IMR-90 (cell line): ENCODE data around the gene DYNLRB1. TPM values are rescaled to one million over a fixed set of nuclear protein-coding genes. Genes with fewer than 3 reads are reported as not detected.

Experiments
- ATAC-seq: fragments of 200-7000 bp; cut with Tn5 transposase; 2 replicates; pipeline ENCODE4 v1.9.1; 2020; ENCODE audit warnings: low read depth, mild to moderate bottlenecking, moderate library complexity
- BruUV-seq: library from RNA; stranded (reverse); fragments of 400-500 nt; replicated peaks from 2 replicates; lab custom pipeline; 2021; lab: Mats Ljungman, UMichigan
- CTCF ChIA-PET: fragments of 300-600 bp; formaldehyde crosslinking; extraction: SDS; loops from one replicate; lab custom pipeline; 2021; ENCODE audit warnings: antibody characterized with exemption; lab: Yijun Ruan, JAX
- POLR2A ChIA-PET: fragments of 300-600 bp; sonication (Branson Sonifier 250); formaldehyde crosslinking; loops from one replicate; lab custom pipeline; 2022; ENCODE audit warnings: antibody characterized with exemption; ENCODE audit not compliant: unreplicated experiment; lab: Charles Lee
- DNase-seq: peaks from one replicate; pipeline ENCODE4 v3.0.0; 2013
- H2AFZ ChIP-seq: replicated peaks from 2 replicates; pipeline ENCODE3; 2013; ENCODE audit warnings: low read length, mild to moderate bottlenecking; ENCODE audit not compliant: poor library complexity
- H2AK5ac ChIP-seq: 2 replicates; pipeline ENCODE4 v1.6.1; 2013; ENCODE audit warnings: low read depth, low read length, inconsistent platforms
- H2AK9ac ChIP-seq: replicated peaks from 2 replicates; pipeline ENCODE3; 2013; ENCODE audit warnings: mild to moderate bottlenecking, low read depth, low read length, moderate library complexity; ENCODE audit not compliant: poor library complexity
- H2BK120ac ChIP-seq: 2 replicates; pipeline ENCODE4 v1.6.1; 2013; ENCODE audit warnings: low read depth, low read length, inconsistent platforms
- H2BK15ac ChIP-seq: 3 replicates; pipeline ENCODE4 v1.6.1; 2013; ENCODE audit warnings: low read depth, low read length, inconsistent platforms
- H2BK20ac ChIP-seq: 2 replicates; pipeline ENCODE4 v1.6.1; 2013; ENCODE audit warnings: low read depth, mild to moderate bottlenecking, inconsistent platforms, low read length, moderate library complexity
- H2BK5ac ChIP-seq: 2 replicates; pipeline ENCODE4 v1.6.1; 2013; ENCODE audit warnings: mild to moderate bottlenecking, low read depth, low read length, inconsistent platforms; ENCODE audit not compliant: poor library complexity, severe bottlenecking
- H3K14ac ChIP-seq: replicated peaks from 2 replicates; pipeline ENCODE4 v1.6.1; 2013; ENCODE audit warnings: low read depth, low read length, inconsistent platforms
- H3K18ac ChIP-seq: 2 replicates; pipeline ENCODE4 v1.6.1; 2013; ENCODE audit warnings: low read depth, low read length, control low read depth
- H3K23ac ChIP-seq: 2 replicates; pipeline ENCODE4 v1.6.1; 2013; ENCODE audit warnings: low read depth, low read length, inconsistent platforms
- H3K27ac ChIP-seq: 2 replicates; pipeline ENCODE4 v1.5.1; 2013; ENCODE audit warnings: mild to moderate bottlenecking, control low read depth, low read length; ENCODE audit not compliant: insufficient read depth
- H3K27me3 ChIP-seq: 2 replicates; pipeline ENCODE4 v1.6.1; 2013; ENCODE audit warnings: low read length; ENCODE audit not compliant: control insufficient read depth, insufficient read depth
- H3K36me3 ChIP-seq: 2 replicates; pipeline ENCODE4 v1.6.1; 2013; ENCODE audit warnings: low read length, mixed read lengths; ENCODE audit not compliant: control insufficient read depth, insufficient read depth
- H3K4ac ChIP-seq: 2 replicates; pipeline ENCODE4 v1.6.1; 2013; ENCODE audit warnings: low read depth, low read length, inconsistent platforms
- H3K4me1 ChIP-seq: 2 replicates; pipeline ENCODE4 v1.6.1; 2013; ENCODE audit warnings: low read length, mixed read lengths; ENCODE audit not compliant: control insufficient read depth, insufficient read depth
- H3K4me2 ChIP-seq: 2 replicates; pipeline ENCODE4 v1.6.1; 2013; ENCODE audit warnings: low read depth, mild to moderate bottlenecking, control low read depth, low read length, moderate library complexity
- H3K4me3 ChIP-seq: 2 replicates; pipeline ENCODE4 v1.5.1; 2013; ENCODE audit warnings: low read depth, mild to moderate bottlenecking, control low read depth, low read length, moderate library complexity; ENCODE audit not compliant: insufficient read depth
- H3K56ac ChIP-seq: 2 replicates; pipeline ENCODE4 v1.6.1; 2013; ENCODE audit warnings: low read length, inconsistent platforms; ENCODE audit not compliant: insufficient read depth; ENCODE audit errors: extremely low read depth
- H3K79me1 ChIP-seq, 2 experiments: 2 replicates each; pipeline ENCODE4 v1.6.1; 2013; ENCODE audit warnings: low read length in 2 of 2, inconsistent platforms in 1 of 2, low read depth in 1 of 2
- H3K9ac ChIP-seq: 2 replicates; pipeline ENCODE4 v1.6.1; 2013; ENCODE audit warnings: low read depth, low read length, control low read depth
- H3K9me1 ChIP-seq: 2 replicates; pipeline ENCODE4 v1.6.1; 2013; ENCODE audit warnings: low read length, inconsistent platforms; ENCODE audit not compliant: insufficient read depth
- H3K9me3 ChIP-seq: 2 replicates; pipeline ENCODE4 v1.6.1; 2013; ENCODE audit warnings: low read length; ENCODE audit not compliant: control insufficient read depth, insufficient read depth
- H4K20me1 ChIP-seq: 2 replicates; pipeline ENCODE4 v1.6.1; 2013; ENCODE audit warnings: low read length, inconsistent platforms; ENCODE audit not compliant: insufficient read depth
- H4K5ac ChIP-seq: 2 replicates; pipeline ENCODE4 v1.6.1; 2013; ENCODE audit warnings: mild to moderate bottlenecking, low read depth, low read length, control low read depth
- H4K8ac ChIP-seq, 2 experiments: 2 replicates each; pipeline ENCODE4 v1.6.1; 2013; ENCODE audit warnings: low read depth in 2 of 2, low read length in 2 of 2, control low read depth in 1 of 2, inconsistent platforms in 1 of 2
- H4K91ac ChIP-seq: 2 replicates; pipeline ENCODE4 v1.6.1; 2013; ENCODE audit warnings: low read depth, low read length, inconsistent platforms; ENCODE audit not compliant: insufficient read depth
- BHLHE40 ChIP-seq: fragments of 150-350 bp; IDR thresholded peaks from 2 replicates; pipeline ENCODE4 v1.6.1; 2016; ENCODE audit warnings: mild to moderate bottlenecking, low read depth, low read length
- CEBPB ChIP-seq: IDR thresholded peaks from 2 replicates; pipeline ENCODE4 v1.6.1; 2012; ENCODE audit warnings: low read depth, low read length, improper control_type of control experiment
- CHD1 ChIP-seq: IDR thresholded peaks from 2 replicates; pipeline ENCODE4 v1.6.1; 2012; ENCODE audit warnings: low read depth, low read length, improper control_type of control experiment
- CTCF ChIP-seq: conservative IDR thresholded peaks from 2 replicates; pipeline ENCODE4 v1.5.1; 2012; ENCODE audit warnings: mild to moderate bottlenecking, low read depth, low read length, improper control_type of control experiment
- ELK1 ChIP-seq: fragments of 150-350 bp; IDR thresholded peaks from 2 replicates; pipeline ENCODE4 v1.6.1; 2016; ENCODE audit warnings: low read depth, mild to moderate bottlenecking, low read length, moderate library complexity, borderline replicate concordance
- FOS ChIP-seq: fragments of 150-350 bp; IDR thresholded peaks from 2 replicates; pipeline ENCODE4 v1.6.1; 2016; ENCODE audit warnings: low read depth, low read length
- MAFK ChIP-seq: IDR thresholded peaks from 2 replicates; pipeline ENCODE4 v1.6.1; 2012; ENCODE audit warnings: low read depth, low read length, improper control_type of control experiment
- MAZ ChIP-seq: IDR thresholded peaks from 2 replicates; pipeline ENCODE4 v1.6.1; 2012; ENCODE audit warnings: low read depth, mild to moderate bottlenecking, low read length, improper control_type of control experiment, moderate library complexity, borderline replicate concordance
- MXI1 ChIP-seq: IDR thresholded peaks from 2 replicates; pipeline ENCODE4 v1.6.1; 2012; ENCODE audit warnings: low read depth, mild to moderate bottlenecking, low read length, moderate library complexity, borderline replicate concordance
- NFE2L2 ChIP-seq: fragments of 150-350 bp; IDR thresholded peaks from 2 replicates; pipeline ENCODE4 v1.6.1; 2016; ENCODE audit warnings: low read depth, mild to moderate bottlenecking, low read length
- POLR2A ChIP-seq: IDR thresholded peaks from 2 replicates; pipeline ENCODE4 v1.6.1; 2012; ENCODE audit warnings: mild to moderate bottlenecking, low read depth, low read length
- RAD21 ChIP-seq: IDR thresholded peaks from 2 replicates; pipeline ENCODE4 v1.6.1; 2012; ENCODE audit warnings: low read length, improper control_type of control experiment
- RCOR1 ChIP-seq: IDR thresholded peaks from 2 replicates; pipeline ENCODE4 v1.6.1; 2012; ENCODE audit warnings: mild to moderate bottlenecking, low read length, improper control_type of control experiment; ENCODE audit not compliant: insufficient replicate concordance
- RFX5 ChIP-seq: IDR thresholded peaks from 2 replicates; pipeline ENCODE4 v1.8.0; 2012; ENCODE audit warnings: low read depth, mild to moderate bottlenecking, low read length, moderate library complexity
- SMC3 ChIP-seq: fragments of 150-350 bp; IDR thresholded peaks from 2 replicates; pipeline ENCODE4 v1.6.1; 2016; ENCODE audit warnings: low read depth, mild to moderate bottlenecking, antibody characterized with exemption, low read length, moderate library complexity
- USF2 ChIP-seq: fragments of 150-350 bp; IDR thresholded peaks from 2 replicates; pipeline ENCODE4 v1.6.1; 2017; ENCODE audit warnings: mild to moderate bottlenecking, antibody characterized with exemption, low read length, low read depth
- WGBS, 2 experiments: methylation state at CpG; one replicate each; pipeline versions ENCODE4 v1.1.5 to v1.1.7; 2013; ENCODE audit warnings: missing lambda C conversion rate in 2 of 2; ENCODE audit not compliant: insufficient read length in 1 of 2; ENCODE audit errors: extremely low coverage in 2 of 2; 5-methylcytosine and 5-hydroxymethylcytosine counted together
- dilution Hi-C: fragments of 300-500 bp; cut with HindIII; formaldehyde crosslinking; loops from one replicate; pipeline ENCODE4 v1.14.3; 2018; ENCODE audit warnings: low sequenced_read_pairs; ENCODE audit not compliant: unreplicated experiment
- in situ Hi-C: fragments of 300-500 bp; cut with MboI; formaldehyde crosslinking; loops from 3 replicates; pipeline ENCODE4 v1.14.3; 2019; ENCODE audit warnings: low sequenced_read_pairs, inconsistent platforms, mixed read lengths
- intact Hi-C: fragments of 100-400 bp; cut with micrococcal nuclease; formaldehyde crosslinking; loops from 2 replicates; pipeline ENCODE4 v1.10.0; 2022
- polyA plus RNA-seq, 3 experiments: library from polyadenylated mRNA; depleted of rRNA; stranded (reverse); fragments of >200 nt; gene quantifications; 2 replicates each; pipeline ENCODE4 v1.2.3, GENCODE V29; 2012; ENCODE audit warnings: low replicate concordance in 1 of 3
- total RNA-seq: library from RNA; depleted of rRNA; stranded (reverse); fragments of >200 nt; gene quantifications from 2 replicates; pipeline ENCODE4 v1.2.3, GENCODE V29; 2012

The DYNLRB1 gene
- total and polyA plus RNA-seq, 2 of the 4 experiments (the other 2 are of a cell fraction): 82.4 to 380 TPM

GRCh38 chr20:34500823-34501222 is 15.4 kb upstream of the DYNLRB1 start:
- ChIA-PET CTCF (no interaction called here), POLR2A (no interaction called here)
- no peaks in the 10 kb centered on the region for H3K9me3 ChIP-seq
- no peak overlapping the region for H3K4me3 ChIP-seq
- no peaks in the 10 kb centered on the region; the same call in 1 of the 2 replicates for H3K9me1 ChIP-seq
- BruUV-seq: no TSS peak
- H3K4ac ChIP-seq: no peak overlapping the region
- H2BK15ac ChIP-seq: no peak overlapping the region
- dilution Hi-C loops (no loop called here), intact Hi-C loops (no loop called here), in situ Hi-C loops (no loop called here)
- no peaks in the 10 kb centered on the region for H3K27me3 ChIP-seq
- WGBS, 2 experiments: no CpG with 5 or more reads among the region's 1 CpG
- H3K14ac ChIP-seq: no peak overlapping the region
- no peaks in the 10 kb centered on the region for H3K4me1 ChIP-seq
- H4K5ac ChIP-seq: no peak overlapping the region
- no peak overlapping the region for H4K8ac ChIP-seq
- no peak overlapping the region for H2AFZ ChIP-seq
- TF ChIP-seq NFE2L2: no peak
- no peak for TF ChIP-seq CEBPB
- TF ChIP-seq MAFK: no peak
- no peak for TF ChIP-seq BHLHE40
- no peak for TF ChIP-seq USF2
- TF ChIP-seq RFX5: no peak
- TF ChIP-seq MXI1: no peak
- TF ChIP-seq CTCF: no peak
- TF ChIP-seq FOS: no peak
- TF ChIP-seq MAZ: no peak
- no peak for TF ChIP-seq ELK1
- no peak for TF ChIP-seq POLR2A
- no peak for TF ChIP-seq SMC3
- no peak for TF ChIP-seq RAD21
- TF ChIP-seq RCOR1: no peak
- TF ChIP-seq CHD1: no peak
- H3K23ac ChIP-seq: no peak overlapping the region
- H3K9ac ChIP-seq: no peak overlapping the region
- DNase-seq (no peak), ATAC-seq (no peak)
- H4K91ac ChIP-seq: no peak overlapping the region
- H2AK9ac ChIP-seq: no peak overlapping the region
- H3K4me2 ChIP-seq: no peak overlapping the region
- H3K79me1 ChIP-seq: peaks cover 3 to 24% of the 10 kb centered on the region in 2 experiments
- H2BK5ac ChIP-seq: no peak overlapping the region
- H2AK5ac ChIP-seq: no peak overlapping the region
- H4K20me1 ChIP-seq: no peaks in the 10 kb centered on the region; the same call in 1 of the 2 replicates
- H3K36me3 ChIP-seq: peaks cover 27% of the 10 kb centered on the region
- H3K56ac ChIP-seq: no peak overlapping the region
- no peak overlapping the region for H3K18ac ChIP-seq
- H2BK20ac ChIP-seq: no peak overlapping the region
- no peak overlapping the region for H2BK120ac ChIP-seq
- H3K27ac ChIP-seq: no peak overlapping the region
